ENCODE results near the gene RIMS1.
"Not testable (repeated sequence)": the region's sequence is repeated elsewhere in the genome, so short reads cannot be mapped to it uniquely, and the experiment has no call there.

The RIMS1 gene

GRCh38 chr6:72246926-72247325 is 360.6 kb downstream of the RIMS1 start:
- DNase-seq, result peak; percentile 23

- no peak for DNase-seq
Measured at GRCh38 chr6:72248621-72249020, 362.3 kb downstream of the RIMS1 start.

DNA sequence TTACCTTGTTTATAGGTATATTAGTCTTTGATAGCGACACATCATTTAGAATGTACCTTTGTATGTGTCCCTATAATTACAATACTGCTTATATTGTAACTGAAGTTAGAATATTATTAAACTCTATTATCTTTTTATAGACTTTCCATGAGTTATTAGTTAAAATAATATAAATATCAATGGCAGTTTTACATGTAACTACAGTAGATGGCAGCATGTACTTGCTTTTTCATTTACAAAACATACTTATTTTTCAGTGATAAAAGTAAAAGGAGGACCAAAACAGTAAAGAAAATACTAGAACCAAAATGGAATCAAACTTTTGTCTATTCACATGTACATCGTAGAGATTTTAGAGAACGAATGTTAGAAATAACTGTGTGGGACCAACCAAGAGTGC is 364.3 kb downstream of the RIMS1 start:
- DNase-seq, result no peak

GRCh38 chr6:72260489-72260888 is 374.1 kb downstream of the RIMS1 start:
- no peak for DNase-seq

- DNase-seq, result no peak
Measured at GRCh38 chr6:72261554-72261953, 375.2 kb downstream of the RIMS1 start.

- DNase-seq, result no peak
Measured at GRCh38 chr6:72262254-72262653, 375.9 kb downstream of the RIMS1 start.

DNA sequence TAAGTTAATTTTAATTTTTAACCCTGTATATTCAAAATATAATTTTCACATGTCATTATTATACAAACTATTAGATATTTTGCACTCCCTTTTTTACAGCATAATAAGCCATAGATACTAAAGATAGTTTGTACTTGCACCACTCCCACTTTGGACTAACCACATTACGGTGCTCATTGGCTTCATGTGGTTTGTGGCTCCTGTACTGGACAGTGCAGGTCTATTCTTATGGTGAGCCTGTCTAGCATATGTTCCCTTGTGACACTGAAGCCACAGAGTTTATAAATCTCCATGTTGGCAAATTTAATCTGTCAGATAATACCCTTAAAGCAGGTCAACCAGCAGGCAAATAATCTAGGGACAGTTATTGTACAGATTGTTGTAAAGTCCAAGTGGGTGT is 381.1 kb downstream of the RIMS1 start:
- no peak for DNase-seq

GRCh38 chr6:72271531-72271930 is 385.2 kb downstream of the RIMS1 start:
- DNase-seq, result no peak

- DNase-seq, result no peak
Measured at GRCh38 chr6:72272958-72273357, 386.6 kb downstream of the RIMS1 start.

- DNase-seq, result no peak
Measured at GRCh38 chr6:72275888-72276287, 389.5 kb downstream of the RIMS1 start.

GRCh38 chr6:72282201-72282600 is 395.9 kb downstream of the RIMS1 start:
- no peak for DNase-seq

DNA sequence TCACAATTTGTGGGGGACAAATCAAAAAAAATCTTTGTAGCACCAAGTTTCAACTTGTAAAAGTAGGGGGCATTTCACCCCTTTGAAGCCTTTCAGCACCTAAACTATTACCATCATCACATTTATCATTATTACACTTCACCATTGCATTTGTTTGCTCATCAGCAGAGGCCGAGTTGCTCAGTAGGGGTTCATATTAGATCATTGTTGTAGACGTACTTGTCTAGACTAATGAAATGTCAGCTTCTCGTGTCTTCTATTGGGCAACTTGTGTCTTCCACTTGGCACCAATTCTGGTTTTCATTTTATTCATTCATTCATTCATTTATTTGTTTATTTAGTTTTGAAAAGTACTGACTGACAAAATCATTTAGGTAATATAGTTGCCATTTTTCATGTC is 397.2 kb downstream of the RIMS1 start:
- no peak for DNase-seq

GRCh38 chr6:72286911-72287311 is 400.6 kb downstream of the RIMS1 start:
- DNase-seq, result no peak

- no peak for DNase-seq
Measured at GRCh38 chr6:72287801-72288200, 401.5 kb downstream of the RIMS1 start.

DNA sequence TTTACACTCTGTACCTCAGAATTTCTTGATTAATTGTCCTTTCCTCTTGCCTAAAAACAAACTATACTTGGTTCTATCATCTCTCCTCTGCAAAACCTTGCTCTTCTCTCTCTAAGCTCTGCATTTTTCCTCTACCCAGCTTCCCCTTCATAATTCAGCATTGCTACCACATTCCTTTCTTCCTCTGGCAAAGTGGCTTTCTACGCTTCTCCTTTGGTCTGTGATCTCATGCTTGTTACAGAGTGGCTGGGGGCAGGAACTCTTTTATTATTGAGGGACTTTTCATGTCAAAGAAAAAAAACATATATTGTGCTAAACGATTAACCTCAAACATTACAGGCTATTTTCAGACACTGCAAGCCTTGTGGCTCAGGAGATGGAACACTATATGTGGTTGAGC is 402.2 kb downstream of the RIMS1 start:
- no peak for DNase-seq

DNA sequence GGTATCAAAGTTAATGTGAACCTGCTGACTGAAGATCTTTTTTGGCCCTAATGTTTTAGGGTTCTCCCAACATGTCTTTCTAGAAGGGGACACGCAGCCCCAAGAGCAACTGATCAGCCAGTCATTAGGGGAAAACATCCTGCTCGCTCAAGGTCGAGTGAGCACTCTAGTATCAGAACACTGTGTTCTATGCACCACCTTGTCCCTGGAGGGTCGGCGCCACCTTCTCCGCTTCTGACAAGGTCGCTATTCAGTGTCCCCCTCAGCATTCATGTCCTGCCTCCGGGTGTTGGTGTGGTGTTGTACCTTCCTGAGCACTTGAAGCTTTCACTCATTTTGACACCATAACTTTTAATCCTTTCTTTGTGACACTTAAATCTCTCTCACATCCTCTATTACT is 404.3 kb downstream of the RIMS1 start:
- no peak for DNase-seq

GRCh38 chr6:72296375-72296774 is 410.0 kb downstream of the RIMS1 start:
- no peak for DNase-seq

DNA sequence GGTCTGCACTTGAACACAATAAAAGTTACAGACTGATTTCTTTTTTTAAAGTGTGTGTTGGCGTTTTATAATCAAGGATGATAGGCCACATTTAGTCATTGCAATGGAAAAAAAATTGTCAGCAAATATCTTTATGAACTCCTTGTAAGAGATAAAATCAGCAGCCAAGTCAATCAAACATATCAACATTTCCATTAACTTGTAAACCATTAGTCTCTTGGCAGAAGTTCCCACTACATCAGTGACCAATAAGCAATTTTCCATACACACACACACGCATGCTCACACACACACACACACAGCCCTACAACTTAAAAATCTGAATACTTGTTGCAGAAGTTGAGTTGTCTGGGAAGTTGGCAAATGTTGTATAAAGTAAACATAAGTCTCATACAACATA is 419.6 kb downstream of the RIMS1 start:
- no peak for DNase-seq

GRCh38 chr6:72316675-72317380 is 430.5 kb downstream of the RIMS1 start:
- DNase-seq, result no peak

- DNase-seq, result no peak
Measured at GRCh38 chr6:72321788-72322187, 435.4 kb downstream of the RIMS1 start.

- no peak for DNase-seq
Measured at GRCh38 chr6:72322771-72323170, 436.4 kb downstream of the RIMS1 start.

DNA sequence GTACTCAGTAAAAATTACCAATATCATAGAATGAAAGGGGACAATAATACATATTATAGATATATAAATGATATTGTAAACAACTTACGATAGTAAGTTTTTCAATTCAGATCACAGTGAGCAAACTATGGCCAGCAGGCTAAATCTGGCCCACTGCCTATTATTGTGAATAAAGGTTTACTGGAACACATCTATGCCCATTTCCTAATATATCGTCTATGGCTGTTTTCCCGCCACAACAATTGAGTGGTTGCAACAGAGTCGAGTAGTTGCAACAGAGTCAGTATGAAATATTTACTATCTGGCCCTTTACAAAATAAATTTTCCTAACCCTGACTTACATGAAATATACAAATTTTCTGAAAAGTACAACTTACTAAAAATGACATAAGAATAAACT is 438.2 kb downstream of the RIMS1 start:
- DNase-seq, result no peak

DNA sequence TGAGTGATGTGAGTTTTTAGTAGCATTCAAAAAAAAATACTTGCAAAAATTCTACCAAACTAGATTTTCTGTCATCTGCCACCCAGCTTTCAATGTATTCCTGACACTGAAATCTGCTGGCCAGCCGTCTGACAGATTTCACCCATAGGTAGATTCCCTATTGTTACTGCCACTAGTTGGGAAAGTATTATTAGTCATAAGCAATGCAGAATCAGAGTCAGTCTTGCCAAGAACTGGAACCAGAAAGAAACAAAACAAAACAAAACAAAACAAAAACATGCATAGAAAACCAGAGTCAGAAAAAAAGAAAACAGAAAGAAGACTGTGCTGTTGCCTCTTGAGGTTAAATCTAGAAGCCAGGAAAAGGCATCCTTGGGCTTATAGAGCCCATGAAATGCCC is 442.4 kb downstream of the RIMS1 start:
- no peak for DNase-seq

- not testable (repeated sequence) for DNase-seq
Measured at GRCh38 chr6:72335203-72335602, 448.9 kb downstream of the RIMS1 start.

DNA sequence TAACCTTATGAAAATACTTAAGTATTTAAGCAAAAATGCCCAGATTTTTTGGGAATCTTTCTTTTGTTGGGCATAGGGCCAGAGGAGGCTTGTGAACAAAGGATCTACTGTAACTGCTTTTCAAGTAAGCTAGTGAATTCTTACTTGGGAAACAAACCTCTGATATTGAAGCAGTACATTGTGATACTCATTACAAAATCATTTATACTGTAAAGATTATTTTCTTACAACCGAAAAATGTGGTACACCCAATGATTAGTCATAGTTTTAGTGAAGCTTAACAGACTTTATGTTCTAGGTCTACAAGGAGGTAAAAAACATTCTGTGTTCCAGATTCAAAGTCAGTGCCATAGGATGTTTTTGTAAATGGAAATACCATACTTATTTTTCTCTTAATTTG is 462.6 kb downstream of the RIMS1 start:
- DNase-seq, result no peak
